ENCODE results near the gene DBT.
A peak's percentile ranks its signal among the peaks of the same experiment; 100 is the strongest.

Gene DBT

DNA sequence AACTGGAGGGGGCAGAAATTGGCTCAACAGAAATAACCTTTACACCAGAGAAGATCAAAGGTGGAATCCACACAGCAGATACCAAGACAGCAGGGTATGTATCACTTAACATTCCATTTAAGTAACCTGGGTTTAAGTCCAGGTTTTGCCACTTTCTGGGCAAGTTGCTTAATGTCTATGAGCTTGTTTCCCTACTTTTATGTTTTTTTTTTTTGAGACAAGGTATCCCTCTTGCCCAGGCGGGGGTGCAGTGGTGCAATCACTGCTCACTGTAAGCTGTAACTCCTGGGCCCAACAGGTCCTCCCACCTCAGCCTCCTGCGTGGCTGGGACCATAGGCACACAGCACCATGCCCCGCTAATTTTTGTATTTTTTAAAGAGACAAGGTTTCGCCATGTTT lies 18.6 kb upstream of the DBT start:
- no peaks in the 10 kb centered on the region; the same call in 1 of the 2 replicates for H4K20me1 ChIP-seq (ENCODE audit: insufficient read depth, low read length)
- TF ChIP-seq EZH2 (IDR thresholded peaks at IDR 0.05; ENCODE audit: borderline replicate concordance, low read depth, low read length, severe bottlenecking), result no peak
- TF ChIP-seq, protein P1, sequence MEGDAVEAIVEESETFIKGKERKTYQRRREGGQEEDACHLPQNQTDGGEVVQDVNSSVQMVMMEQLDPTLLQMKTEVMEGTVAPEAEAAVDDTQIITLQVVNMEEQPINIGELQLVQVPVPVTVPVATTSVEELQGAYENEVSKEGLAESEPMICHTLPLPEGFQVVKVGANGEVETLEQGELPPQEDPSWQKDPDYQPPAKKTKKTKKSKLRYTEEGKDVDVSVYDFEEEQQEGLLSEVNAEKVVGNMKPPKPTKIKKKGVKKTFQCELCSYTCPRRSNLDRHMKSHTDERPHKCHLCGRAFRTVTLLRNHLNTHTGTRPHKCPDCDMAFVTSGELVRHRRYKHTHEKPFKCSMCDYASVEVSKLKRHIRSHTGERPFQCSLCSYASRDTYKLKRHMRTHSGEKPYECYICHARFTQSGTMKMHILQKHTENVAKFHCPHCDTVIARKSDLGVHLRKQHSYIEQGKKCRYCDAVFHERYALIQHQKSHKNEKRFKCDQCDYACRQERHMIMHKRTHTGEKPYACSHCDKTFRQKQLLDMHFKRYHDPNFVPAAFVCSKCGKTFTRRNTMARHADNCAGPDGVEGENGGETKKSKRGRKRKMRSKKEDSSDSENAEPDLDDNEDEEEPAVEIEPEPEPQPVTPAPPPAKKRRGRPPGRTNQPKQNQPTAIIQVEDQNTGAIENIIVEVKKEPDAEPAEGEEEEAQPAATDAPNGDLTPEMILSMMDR (IDR thresholded peaks at IDR 0.05; ENCODE audit: borderline replicate concordance, extremely low read depth, low read length, poor library complexity, severe bottlenecking), result no peak

DNA sequence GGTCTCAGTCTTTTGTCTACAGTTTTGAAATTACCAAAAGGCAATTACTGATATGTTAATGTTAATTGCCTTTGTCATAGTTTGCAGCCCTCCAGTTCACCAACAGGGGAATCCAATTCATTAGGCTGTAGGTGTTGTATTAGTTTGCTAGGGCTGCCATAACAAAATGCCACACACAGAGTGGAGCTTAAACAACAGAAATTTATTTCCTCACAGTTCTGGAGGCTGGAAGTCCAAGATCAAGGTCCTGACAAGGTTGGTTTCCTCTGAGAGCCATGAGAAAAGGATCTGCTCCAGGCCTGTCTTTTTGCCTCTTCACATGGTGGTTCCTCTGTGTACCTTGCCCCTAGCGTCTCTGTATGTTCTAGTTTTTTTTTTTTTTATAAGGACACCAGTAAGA lies 17.6 kb upstream of the DBT start:
- DNase-seq (no peak), ATAC-seq (ENCODE audit: insufficient read depth, low read depth) (no peak)
- Histone ChIP-seq H3K27ac (ENCODE audit: low read length) (peak overlapping the region; percentile 92), H3K79me2 (ENCODE audit: insufficient read depth, low read length) (peaks cover 63% of the 10 kb centered on the region), H4K20me1 (ENCODE audit: insufficient read depth, low read length) (no peaks in the 10 kb centered on the region; the same call in 1 of the 2 replicates), H3K4me3 (ENCODE audit: low read depth in 1 of 2, low read length in 2 of 2) (peak overlapping the region; percentile 90 to 91; a peak in 3 of 4 replicates), H3K36me3 (ENCODE audit: insufficient read depth, low read length) (peaks cover 55% of the 10 kb centered on the region), H3K4me2 (ENCODE audit: insufficient read depth, low read length) (peak overlapping the region; percentile 85), H3K9me3 (ENCODE audit: insufficient read depth, low read length, severe bottlenecking) (no peaks in the 10 kb centered on the region), H3K4me1 (ENCODE audit: insufficient read depth, low read length) (peaks cover 44% of the 10 kb centered on the region), H3K9ac (ENCODE audit: low read depth, low read length) (peak overlapping the region; percentile 93), H3K27me3 (ENCODE audit: insufficient read depth, low read length, poor library complexity) (no peaks in the 10 kb centered on the region), H2AFZ (ENCODE audit: low read depth, low read length) (no peak overlapping the region)
- TF ChIP-seq, protein P1 (IDR thresholded peaks at IDR 0.05; ENCODE audit: borderline replicate concordance, extremely low read depth, low read length, poor library complexity, severe bottlenecking), result no peak
- TF ChIP-seq EZH2 (IDR thresholded peaks at IDR 0.05; ENCODE audit: borderline replicate concordance, low read depth, low read length, severe bottlenecking), result no peak

More for the DNA sequence above, 18.6 kb upstream of the DBT start:
- Histone ChIP-seq H3K27ac (ENCODE audit: low read length) (no peak overlapping the region), H3K79me2 (ENCODE audit: insufficient read depth, low read length) (peaks cover 63% of the 10 kb centered on the region), H2AFZ (ENCODE audit: low read depth, low read length) (no peak overlapping the region), H3K36me3 (ENCODE audit: insufficient read depth, low read length) (peaks cover 64% of the 10 kb centered on the region), H3K4me3 (ENCODE audit: low read depth in 1 of 2, low read length in 2 of 2) (no peak overlapping the region), H3K27me3 (ENCODE audit: insufficient read depth, low read length, poor library complexity) (no peaks in the 10 kb centered on the region), H3K9ac (ENCODE audit: low read depth, low read length) (no peak overlapping the region), H3K4me1 (ENCODE audit: insufficient read depth, low read length) (peaks cover 44% of the 10 kb centered on the region), H3K4me2 (ENCODE audit: insufficient read depth, low read length) (peak overlapping the region; percentile 85), H3K9me3 (ENCODE audit: insufficient read depth, low read length, severe bottlenecking) (no peaks in the 10 kb centered on the region)
- DNase-seq (no peak), ATAC-seq (ENCODE audit: insufficient read depth, low read depth) (no peak)

DNA sequence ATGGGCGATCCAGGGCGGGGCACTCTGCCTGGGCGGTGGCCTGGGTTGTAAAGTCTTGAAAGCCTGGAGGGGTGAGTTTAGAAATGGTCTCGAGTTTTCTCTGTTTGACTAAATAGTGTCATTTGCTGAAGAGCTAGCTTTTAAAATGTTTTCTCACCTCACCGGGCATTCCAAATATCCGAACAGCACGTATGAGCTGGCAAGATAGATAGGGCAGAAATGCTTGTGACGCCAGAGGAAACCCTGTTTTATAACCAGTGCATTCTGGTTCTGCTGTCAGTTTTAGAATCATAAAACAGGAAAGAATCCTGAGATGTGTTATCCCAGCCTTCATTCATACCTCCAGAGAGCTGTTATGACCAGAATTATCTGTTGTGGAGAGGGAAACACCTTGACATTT lies 17.1 kb upstream of the DBT start:
- peaks cover 41% of the 10 kb centered on the region for H3K4me1 ChIP-seq (ENCODE audit: insufficient read depth, low read length)
- DNase-seq, result no peak
- peaks cover 50% of the 10 kb centered on the region for H3K36me3 ChIP-seq (ENCODE audit: insufficient read depth, low read length)
- no peaks in the 10 kb centered on the region for H3K27me3 ChIP-seq (ENCODE audit: insufficient read depth, low read length, poor library complexity)
- peak overlapping the region; percentile 93 for H3K9ac ChIP-seq (ENCODE audit: low read depth, low read length)
- H3K27ac ChIP-seq (ENCODE audit: low read length), result peak overlapping the region; percentile 92
- peak overlapping the region; percentile 90 to 91 for H3K4me3 ChIP-seq (ENCODE audit: low read depth in 1 of 2, low read length in 2 of 2)
- H3K79me2 ChIP-seq (ENCODE audit: insufficient read depth, low read length), result peaks cover 58% of the 10 kb centered on the region
- H4K20me1 ChIP-seq (ENCODE audit: insufficient read depth, low read length), result no peaks in the 10 kb centered on the region; the same call in 1 of the 2 replicates
- ATAC-seq (ENCODE audit: insufficient read depth, low read depth), result peak; percentile 8; the same call in 2 of the 3 replicates
- H2AFZ ChIP-seq (ENCODE audit: low read depth, low read length), result peak overlapping the region; percentile 84
- no peaks in the 10 kb centered on the region for H3K9me3 ChIP-seq (ENCODE audit: insufficient read depth, low read length, severe bottlenecking)
- H3K4me2 ChIP-seq (ENCODE audit: insufficient read depth, low read length), result peak overlapping the region; percentile 85
- TF ChIP-seq, protein P1 (IDR thresholded peaks at IDR 0.05; ENCODE audit: borderline replicate concordance, extremely low read depth, low read length, poor library complexity, severe bottlenecking), result no peak
- TF ChIP-seq EZH2 (IDR thresholded peaks at IDR 0.05; ENCODE audit: borderline replicate concordance, low read depth, low read length, severe bottlenecking), result no peak
